ENCODE results near the gene MFSD12.

The MFSD12 gene

DNA sequence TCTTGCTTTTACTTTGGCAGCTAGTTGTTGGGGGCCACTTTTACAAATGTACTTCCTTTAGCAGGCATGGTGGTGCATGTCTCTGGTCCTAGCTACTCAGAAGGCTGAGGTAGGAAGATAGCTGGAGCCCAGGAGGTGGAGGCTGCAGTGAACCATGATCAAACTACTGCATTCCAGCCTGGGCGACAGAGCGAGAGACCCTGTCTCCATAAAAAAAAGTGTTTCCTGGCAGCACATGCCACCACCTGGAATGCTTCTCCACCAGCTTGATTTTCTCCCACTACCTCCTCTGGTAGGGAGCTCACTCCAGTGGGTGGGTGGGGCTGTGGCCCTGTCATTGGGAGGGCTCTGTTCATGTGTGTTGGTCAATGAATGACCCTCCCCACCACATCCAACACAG is 38.7 kb downstream of the MFSD12 start:
- TF ChIP-seq, protein P1, sequence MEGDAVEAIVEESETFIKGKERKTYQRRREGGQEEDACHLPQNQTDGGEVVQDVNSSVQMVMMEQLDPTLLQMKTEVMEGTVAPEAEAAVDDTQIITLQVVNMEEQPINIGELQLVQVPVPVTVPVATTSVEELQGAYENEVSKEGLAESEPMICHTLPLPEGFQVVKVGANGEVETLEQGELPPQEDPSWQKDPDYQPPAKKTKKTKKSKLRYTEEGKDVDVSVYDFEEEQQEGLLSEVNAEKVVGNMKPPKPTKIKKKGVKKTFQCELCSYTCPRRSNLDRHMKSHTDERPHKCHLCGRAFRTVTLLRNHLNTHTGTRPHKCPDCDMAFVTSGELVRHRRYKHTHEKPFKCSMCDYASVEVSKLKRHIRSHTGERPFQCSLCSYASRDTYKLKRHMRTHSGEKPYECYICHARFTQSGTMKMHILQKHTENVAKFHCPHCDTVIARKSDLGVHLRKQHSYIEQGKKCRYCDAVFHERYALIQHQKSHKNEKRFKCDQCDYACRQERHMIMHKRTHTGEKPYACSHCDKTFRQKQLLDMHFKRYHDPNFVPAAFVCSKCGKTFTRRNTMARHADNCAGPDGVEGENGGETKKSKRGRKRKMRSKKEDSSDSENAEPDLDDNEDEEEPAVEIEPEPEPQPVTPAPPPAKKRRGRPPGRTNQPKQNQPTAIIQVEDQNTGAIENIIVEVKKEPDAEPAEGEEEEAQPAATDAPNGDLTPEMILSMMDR (conservative IDR thresholded peaks at IDR 0.05) = no peak
- TF ChIP-seq ZFX (IDR thresholded peaks at IDR 0.05) = no peak
- H3K27ac ChIP-seq = no peak overlapping the region

DNA sequence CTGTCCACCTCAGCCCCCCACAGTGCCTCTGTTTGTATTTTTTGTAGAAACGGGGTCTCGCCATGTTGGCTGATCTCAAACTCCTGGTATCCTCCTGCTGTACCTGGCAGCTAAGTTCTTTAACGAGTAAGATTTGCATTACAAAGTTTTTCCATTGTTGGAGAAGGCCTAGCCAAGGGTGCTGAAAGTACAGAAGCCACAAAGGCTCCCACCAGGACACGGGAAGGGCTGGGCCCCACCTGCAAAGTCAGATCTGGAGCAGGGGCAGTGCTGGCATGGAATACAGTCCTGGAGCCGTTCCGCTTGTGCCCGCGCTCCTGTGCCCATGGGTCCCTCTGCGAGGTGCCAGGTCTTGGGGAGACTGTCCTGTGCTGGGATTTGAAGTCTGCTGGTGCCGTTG is 39.1 kb downstream of the MFSD12 start:
- no peak for TF ChIP-seq ZFX (IDR thresholded peaks at IDR 0.05)
- TF ChIP-seq, protein P1 (conservative IDR thresholded peaks at IDR 0.05) = no peak
- H3K27ac ChIP-seq = no peak overlapping the region

DNA sequence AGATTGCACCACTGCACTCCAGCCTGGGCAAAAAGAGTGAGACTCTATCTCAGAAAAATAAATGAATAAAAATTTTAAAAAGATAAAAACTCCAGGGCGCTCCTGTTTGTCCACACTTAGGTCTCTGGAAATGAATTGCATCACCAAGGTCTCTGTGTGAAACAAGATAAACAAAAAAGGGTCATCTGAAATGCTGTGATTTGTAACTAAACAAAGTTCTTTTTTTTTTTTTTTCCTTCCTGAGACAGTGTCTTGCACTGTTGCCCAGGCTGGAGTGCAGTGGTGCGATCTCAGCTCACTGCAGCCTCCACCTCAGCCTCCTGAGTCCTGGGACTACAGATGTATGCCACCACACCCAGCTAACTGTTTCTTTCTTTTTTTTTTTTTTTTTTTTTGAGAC is 39.7 kb downstream of the MFSD12 start:
- no peak overlapping the region for H3K27ac ChIP-seq
- TF ChIP-seq, protein P1 (conservative IDR thresholded peaks at IDR 0.05) = no peak
- no peak for TF ChIP-seq ZFX (IDR thresholded peaks at IDR 0.05)

DNA sequence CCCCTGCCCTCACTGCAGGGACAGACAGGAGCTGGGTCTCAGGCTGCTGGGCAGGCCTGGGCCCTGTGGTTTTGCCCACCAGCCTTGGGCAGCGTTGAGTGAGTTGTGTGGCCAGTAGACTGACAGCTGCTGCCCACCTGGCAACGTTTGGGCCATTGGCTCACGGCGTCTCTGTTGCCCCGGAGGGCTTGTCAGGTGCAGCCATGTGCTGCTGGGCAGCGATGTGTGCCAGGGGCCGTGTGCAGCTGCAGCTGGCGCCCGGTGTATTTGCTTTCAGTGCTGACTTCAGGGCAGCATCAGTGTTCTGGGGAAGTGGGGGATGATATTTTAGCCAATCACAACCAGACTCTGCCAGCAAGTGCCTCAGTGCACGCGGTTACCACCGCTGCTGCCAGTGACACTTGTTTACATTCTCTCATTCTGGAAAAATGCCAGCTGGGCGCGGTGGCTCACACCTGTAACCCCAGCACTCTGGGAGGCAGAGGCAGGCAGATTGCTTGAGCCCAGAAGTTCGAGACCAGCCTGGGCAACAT is 40.6 kb downstream of the MFSD12 start:
- TF ChIP-seq, protein P1 (conservative IDR thresholded peaks at IDR 0.05) = no peak
- TF ChIP-seq ZFX (IDR thresholded peaks at IDR 0.05) = no peak
- 0 out of 2 replicates have a peak overlapping the region, but pooled peaks have one; percentile 5 for H3K27ac ChIP-seq

DNA sequence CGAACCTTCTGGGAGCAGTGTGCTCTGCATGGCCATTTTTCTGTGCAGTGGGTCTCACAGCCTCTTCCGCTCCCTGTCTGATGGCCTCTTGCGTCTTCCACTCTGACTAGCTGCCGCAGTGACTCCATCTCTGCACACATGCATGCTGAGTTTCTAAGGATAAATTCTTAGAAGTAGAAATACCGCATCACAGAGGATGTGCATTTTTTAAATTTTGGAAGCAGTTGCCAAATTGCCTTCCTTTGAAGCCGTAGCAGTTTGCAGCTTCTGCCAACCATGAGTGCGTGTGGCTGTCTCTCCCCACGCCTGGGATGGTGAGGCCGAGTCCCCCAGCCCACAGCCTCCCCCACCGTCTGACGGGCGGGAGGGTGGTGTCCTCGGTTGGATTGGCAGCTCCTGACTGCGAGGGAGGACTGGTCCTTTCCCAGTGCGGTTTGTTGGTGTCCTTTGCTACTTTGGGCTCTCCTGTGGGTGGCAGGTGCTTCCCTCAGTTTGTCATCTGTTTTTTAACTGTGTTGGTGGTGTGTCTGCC is 41.4 kb downstream of the MFSD12 start:
- no peak overlapping the region for H3K27ac ChIP-seq
- TF ChIP-seq, protein P1 (conservative IDR thresholded peaks at IDR 0.05) = no peak
- TF ChIP-seq ZFX (IDR thresholded peaks at IDR 0.05) = no peak

DNA sequence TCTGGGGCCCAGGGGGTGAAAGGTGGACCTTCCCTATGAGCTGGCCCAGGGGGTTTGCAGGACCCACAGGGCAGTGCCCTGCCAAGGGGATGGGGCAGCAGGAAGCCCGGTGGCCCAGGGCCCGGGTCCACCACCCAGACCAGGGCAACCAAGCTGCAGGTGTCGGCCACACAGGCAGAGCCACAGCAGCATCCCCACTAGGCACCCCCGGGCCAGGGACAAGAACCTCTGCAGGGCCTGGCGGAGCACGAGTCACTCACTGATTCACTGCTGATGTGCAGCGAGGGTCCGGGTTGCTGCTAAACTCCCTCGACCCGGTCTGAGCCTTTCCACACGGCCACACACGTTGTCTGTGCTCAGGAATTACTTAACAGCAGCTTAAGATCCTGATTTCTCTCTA is 42.5 kb downstream of the MFSD12 start:
- no peak for TF ChIP-seq ZFX (IDR thresholded peaks at IDR 0.05)
- TF ChIP-seq, protein P1 (conservative IDR thresholded peaks at IDR 0.05) = no peak
- H3K27ac ChIP-seq = no peak overlapping the region

DNA sequence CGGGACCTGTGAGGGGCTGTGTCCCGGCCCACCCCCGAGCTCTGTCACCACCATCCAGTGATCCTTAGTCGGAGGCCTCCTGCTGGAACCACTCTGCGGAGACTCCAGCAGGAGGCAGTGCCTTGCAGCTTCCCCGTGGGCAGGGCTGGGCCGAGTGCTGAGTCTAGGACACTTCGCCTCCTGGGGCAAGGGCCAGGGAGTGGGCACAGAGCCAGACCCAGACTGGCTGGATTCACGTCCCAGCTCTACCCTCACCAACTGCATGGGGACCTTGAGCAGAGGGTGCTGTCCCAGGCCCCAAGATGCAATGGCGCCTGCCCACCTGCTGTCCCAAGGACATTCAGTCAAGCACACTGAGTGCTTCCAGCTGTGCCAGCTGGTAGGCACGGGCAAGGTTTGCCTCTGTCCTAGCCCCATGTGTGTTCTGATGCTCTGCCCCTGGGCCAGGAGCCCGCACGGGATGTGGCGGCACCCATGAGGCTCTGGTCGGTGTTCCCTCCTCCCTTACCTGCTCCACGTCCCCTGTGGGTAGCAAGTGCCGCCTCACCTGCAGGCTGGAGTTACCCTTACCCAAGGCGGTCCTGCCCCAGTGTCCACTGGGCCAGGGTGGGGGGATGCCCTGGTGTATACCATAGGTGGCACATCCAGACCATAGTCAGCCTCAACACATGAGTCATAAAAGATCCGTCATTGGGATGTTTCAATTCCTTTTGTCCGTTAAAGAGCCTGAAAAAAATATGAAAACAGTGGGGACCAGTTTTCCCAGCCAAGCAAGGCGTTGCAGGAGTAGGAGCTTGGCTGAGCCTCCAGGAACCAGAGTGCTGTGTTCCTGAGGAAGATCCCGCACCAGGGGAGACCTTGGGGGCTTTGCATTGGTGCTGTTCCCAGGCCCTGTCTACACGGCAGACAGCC is 43.9 kb downstream of the MFSD12 start:
- no peak overlapping the region for H3K27ac ChIP-seq
- TF ChIP-seq, protein P1 (conservative IDR thresholded peaks at IDR 0.05) = no peak
- no peak for TF ChIP-seq ZFX (IDR thresholded peaks at IDR 0.05)
